Stimulated activated CD8-positive, alpha-beta memory T cell treated with anti-CD3 and anti-CD28 coated beads, Interleukin-7, amount 100 ng/mL, for 48 hours (primary cell): ENCODE results near the gene PDE4D.
"Not testable (repeated sequence)": the region's sequence is repeated elsewhere in the genome, so short reads cannot be mapped to it uniquely, and the experiment has no call there.

ENCODE experiments used
- DNase-seq, 2 donors: peaks; one replicate each; pipeline ENCODE4 v3.0.0-alpha.2; 2020; ENCODE audit warnings: low read depth in 1 of 2; ENCODE audit errors: extremely low read depth in 1 of 2

PDE4D gene

GRCh38 chr5:59587489-59588337 is 305.8 kb downstream of the PDE4D start:
- no peak for DNase-seq

GRCh38 chr5:59586841-59587240 is 306.7 kb downstream of the PDE4D start:
- DNase-seq, result no peak

- no peak for DNase-seq
Observed at GRCh38 chr5:59584858-59585846, 308.4 kb downstream of the PDE4D start.

GRCh38 chr5:59583810-59584562 is 309.5 kb downstream of the PDE4D start:
- no peak for DNase-seq

GRCh38 chr5:59583151-59583809 is 310.2 kb downstream of the PDE4D start:
- DNase-seq, result no peak

GRCh38 chr5:59582746-59583145 is 310.8 kb downstream of the PDE4D start:
- no peak for DNase-seq

GRCh38 chr5:59579824-59580167 is 313.7 kb downstream of the PDE4D start:
- no peak for DNase-seq

- DNase-seq, result no peak
Observed at GRCh38 chr5:59579101-59579823, 314.3 kb downstream of the PDE4D start.

GRCh38 chr5:59577485-59577884 is 316.0 kb downstream of the PDE4D start:
- DNase-seq, result no peak

- no peak for DNase-seq
Observed at GRCh38 chr5:59575648-59576445, 317.7 kb downstream of the PDE4D start.

GRCh38 chr5:59573509-59573908 is 320.0 kb downstream of the PDE4D start:
- DNase-seq, result not testable (repeated sequence)

GRCh38 chr5:59571067-59571466 is 322.5 kb downstream of the PDE4D start:
- no peak for DNase-seq

- DNase-seq, result no peak
Observed at GRCh38 chr5:59569608-59570334, 323.8 kb downstream of the PDE4D start.

- no peak for DNase-seq
Observed at GRCh38 chr5:59569158-59569557, 324.4 kb downstream of the PDE4D start.

- DNase-seq, result no peak
Observed at GRCh38 chr5:59568161-59568560, 325.4 kb downstream of the PDE4D start.

GRCh38 chr5:59565551-59565950 is 328.0 kb downstream of the PDE4D start:
- DNase-seq, result no peak

GRCh38 chr5:59564895-59565294 is 328.6 kb downstream of the PDE4D start:
- no peak for DNase-seq

GRCh38 chr5:59562756-59563389 is 330.7 kb downstream of the PDE4D start:
- peak in 1 of 2 donors; percentile 0 for DNase-seq
